GM19099 (cell line): ENCODE results near the gene NEK7.

ENCODE experiments used
- POLR2A ChIP-seq: IDR thresholded peaks from 3 replicates; pipeline ENCODE4 v1.6.1; 2011; ENCODE audit warnings: low read depth; ENCODE audit not compliant: insufficient read length; ENCODE audit errors: extremely low read depth

Gene NEK7

GRCh38 chr1:198272492-198272891 is 115.7 kb downstream of the NEK7 start:
- TF ChIP-seq POLR2A = no peak

- TF ChIP-seq POLR2A = no peak
Measured at GRCh38 chr1:198273748-198274295, 117.0 kb downstream of the NEK7 start.

- no peak for TF ChIP-seq POLR2A
Measured at GRCh38 chr1:198275597-198275996, 118.8 kb downstream of the NEK7 start.

GRCh38 chr1:198276241-198276640 is 119.4 kb downstream of the NEK7 start:
- no peak for TF ChIP-seq POLR2A

GRCh38 chr1:198278943-198279342 is 122.1 kb downstream of the NEK7 start:
- TF ChIP-seq POLR2A = no peak

- no peak for TF ChIP-seq POLR2A
Measured at GRCh38 chr1:198280080-198280479, 123.3 kb downstream of the NEK7 start.

GRCh38 chr1:198281911-198282310 is 125.1 kb downstream of the NEK7 start:
- no peak for TF ChIP-seq POLR2A

GRCh38 chr1:198283222-198283621 is 126.4 kb downstream of the NEK7 start:
- TF ChIP-seq POLR2A = no peak

GRCh38 chr1:198287916-198288315 is 131.1 kb downstream of the NEK7 start:
- TF ChIP-seq POLR2A = no peak

- TF ChIP-seq POLR2A = no peak
Measured at GRCh38 chr1:198290089-198290683, 133.4 kb downstream of the NEK7 start.

GRCh38 chr1:198291036-198291435 is 134.2 kb downstream of the NEK7 start:
- no peak for TF ChIP-seq POLR2A

GRCh38 chr1:198291924-198292323 is 135.1 kb downstream of the NEK7 start:
- TF ChIP-seq POLR2A = no peak

GRCh38 chr1:198295225-198295624 is 138.4 kb downstream of the NEK7 start:
- no peak for TF ChIP-seq POLR2A

GRCh38 chr1:198295971-198296370 is 139.2 kb downstream of the NEK7 start:
- TF ChIP-seq POLR2A = no peak

- no peak for TF ChIP-seq POLR2A
Measured at GRCh38 chr1:198297281-198297680, 140.5 kb downstream of the NEK7 start.

- no peak for TF ChIP-seq POLR2A
Measured at GRCh38 chr1:198298640-198299039, 141.8 kb downstream of the NEK7 start.

- TF ChIP-seq POLR2A = no peak
Measured at GRCh38 chr1:198300451-198300850, 143.7 kb downstream of the NEK7 start.
